ENCODE measurements around the gene TRABD2B. TPM values are rescaled to one million over a fixed set of nuclear protein-coding genes. Genes with fewer than 3 reads are reported as not detected.

Gene TRABD2B
- total and polyA plus RNA-seq, 2 donors (not counting 3 experiments of a cell fraction or from before 2014, with no cell fraction given): not detected

DNA sequence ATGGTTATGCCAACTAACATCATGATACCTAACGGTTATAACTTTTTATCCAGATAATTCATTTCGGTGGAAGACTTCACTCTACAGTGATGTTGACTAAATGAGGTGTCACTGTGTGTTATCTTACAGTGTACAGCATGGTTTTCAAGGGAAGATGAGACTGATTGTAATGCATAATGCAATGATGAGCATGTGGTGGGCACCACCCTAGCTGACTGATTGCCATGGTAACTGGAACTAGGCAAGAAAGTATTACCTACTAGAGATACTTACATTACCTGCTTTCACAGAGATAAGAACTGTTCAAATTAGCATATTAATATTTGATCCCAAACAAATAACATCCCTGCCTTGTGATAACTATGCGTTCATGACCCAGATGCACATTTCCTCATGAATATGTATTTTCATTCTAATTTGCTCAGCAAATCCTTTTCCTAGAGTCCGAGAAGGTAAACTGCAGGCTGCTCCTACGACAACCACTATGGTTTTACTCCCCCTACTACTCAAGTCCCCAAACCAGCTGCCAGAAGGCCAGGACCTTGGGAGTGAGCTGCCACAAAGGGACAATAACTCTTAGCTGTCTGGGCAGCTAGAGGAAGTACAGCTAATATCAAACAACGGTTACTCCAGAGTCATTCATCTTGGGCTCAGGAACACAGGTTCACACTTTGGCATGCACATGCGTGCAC lies 29.2 kb downstream of the TRABD2B start:
- Histone ChIP-seq H3K4me2 (ENCODE audit: insufficient read depth, low read length) (no peak overlapping the region), H3K4me1 (ENCODE audit: control insufficient read depth, extremely low read depth, insufficient read depth, low read length) (no peaks in the 10 kb centered on the region), H3K9me1 (replicated peaks; ENCODE audit: control insufficient read depth, extremely low read depth, insufficient read depth, low read length) (no peaks in the 10 kb centered on the region), H3K79me2 (ENCODE audit: control insufficient read depth, insufficient read depth, low read length) (no peaks in the 10 kb centered on the region), H3K27ac (ENCODE audit: insufficient read depth, low read depth, low read length) (no peak overlapping the region), H2AFZ (ENCODE audit: low read depth, low read length) (no peak overlapping the region), H3K9ac (replicated peaks; ENCODE audit: extremely low read depth, insufficient read depth, low read length) (no peak overlapping the region), H3K27me3 (ENCODE audit: control insufficient read depth in 2 of 2, insufficient read depth in 2 of 2, low read length in 2 of 2) (no peaks in the 10 kb centered on the region), H3K36me3 (ENCODE audit: control insufficient read depth in 2 of 2, extremely low read depth in 1 of 2, insufficient read depth in 2 of 2, low read length in 2 of 2) (no peaks in the 10 kb centered on the region), H3K9me3 (replicated peaks; ENCODE audit: control insufficient read depth, insufficient read depth, low read length) (no peaks in the 10 kb centered on the region), H4K20me1 (replicated peaks; ENCODE audit: control insufficient read depth, extremely low read depth, insufficient read depth, low read length) (no peaks in the 10 kb centered on the region), H3K4me3 (replicated peaks in 1 of 3; ENCODE audit: insufficient read depth in 1 of 3, low read depth in 1 of 3, low read length in 3 of 3) (no peak overlapping the region)
- intact Hi-C loops (cut with micrococcal nuclease) (no loop called here), dilution Hi-C loops (cut with MboI; ENCODE audit: extremely low pct_ligation_motif_present, low sequenced_read_pairs) (no loop called here)
- BruUV-seq (replicated peaks): no TSS peak
- ChIA-PET POLR2A (no interaction called here), CTCF (interaction anchor here (1.2 kb wide), 1 partner anchor 15 kb away, joined by 3 read pairs; no protein-coding TSS in a partner anchor)
- FAIRE-seq (no peak), DNase-seq (ENCODE audit: low read depth, low spot score) (no peak)
- no peak for TF ChIP-seq POLR2AphosphoS5 (IDR thresholded peaks at IDR 0.05; ENCODE audit: insufficient read depth, low read depth, low read length)
- no peak for TF ChIP-seq EZH2 (IDR thresholded peaks at IDR 0.05; ENCODE audit: borderline replicate concordance, low read depth, low read length, severe bottlenecking)
- TF ChIP-seq POLR2A (IDR thresholded peaks at IDR 0.05; ENCODE audit: low read depth, low read length): no peak
- TF ChIP-seq MAX (IDR thresholded peaks at IDR 0.05; ENCODE audit: insufficient read depth, insufficient read length): no peak
- no peak for TF ChIP-seq MYC (IDR thresholded peaks at IDR 0.05; ENCODE audit: low read depth, low read length)
- TF ChIP-seq JUN (IDR thresholded peaks at IDR 0.05; ENCODE audit: borderline replicate concordance, insufficient read depth, insufficient read length, low read depth): no peak
- TF ChIP-seq GATA2 (IDR thresholded peaks at IDR 0.05; ENCODE audit: insufficient read depth, insufficient read length, low read depth, low read length): no peak
- no peak for TF ChIP-seq FOS (IDR thresholded peaks at IDR 0.05; ENCODE audit: borderline replicate concordance, insufficient read depth, low read length)
- TF ChIP-seq, protein P1, sequence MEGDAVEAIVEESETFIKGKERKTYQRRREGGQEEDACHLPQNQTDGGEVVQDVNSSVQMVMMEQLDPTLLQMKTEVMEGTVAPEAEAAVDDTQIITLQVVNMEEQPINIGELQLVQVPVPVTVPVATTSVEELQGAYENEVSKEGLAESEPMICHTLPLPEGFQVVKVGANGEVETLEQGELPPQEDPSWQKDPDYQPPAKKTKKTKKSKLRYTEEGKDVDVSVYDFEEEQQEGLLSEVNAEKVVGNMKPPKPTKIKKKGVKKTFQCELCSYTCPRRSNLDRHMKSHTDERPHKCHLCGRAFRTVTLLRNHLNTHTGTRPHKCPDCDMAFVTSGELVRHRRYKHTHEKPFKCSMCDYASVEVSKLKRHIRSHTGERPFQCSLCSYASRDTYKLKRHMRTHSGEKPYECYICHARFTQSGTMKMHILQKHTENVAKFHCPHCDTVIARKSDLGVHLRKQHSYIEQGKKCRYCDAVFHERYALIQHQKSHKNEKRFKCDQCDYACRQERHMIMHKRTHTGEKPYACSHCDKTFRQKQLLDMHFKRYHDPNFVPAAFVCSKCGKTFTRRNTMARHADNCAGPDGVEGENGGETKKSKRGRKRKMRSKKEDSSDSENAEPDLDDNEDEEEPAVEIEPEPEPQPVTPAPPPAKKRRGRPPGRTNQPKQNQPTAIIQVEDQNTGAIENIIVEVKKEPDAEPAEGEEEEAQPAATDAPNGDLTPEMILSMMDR (IDR thresholded peaks at IDR 0.05; ENCODE audit: extremely low read depth in 1 of 2, insufficient read depth in 1 of 2, low read depth in 1 of 2, low read length in 2 of 2): no peak
